HG03521 (cell line): Measurements from ENCODE around the gene DNAH11.
"Not testable (repeated sequence)": the region's sequence is repeated elsewhere in the genome, so short reads cannot be mapped to it uniquely, and the experiment has no call there.

ENCODE experiments used
- ATAC-seq: cut with Tn5 transposase; IDR thresholded peaks from one replicate; pipeline ENCODE4 v1.9.1; 2021; ENCODE audit warnings: mild to moderate bottlenecking, moderate library complexity; ENCODE audit not compliant: unreplicated experiment

The DNAH11 gene

GRCh38 chr7:21771266-21771665 lies 228.4 kb downstream of the DNAH11 start:
- ATAC-seq = no peak

GRCh38 chr7:21771906-21772610 lies 229.2 kb downstream of the DNAH11 start:
- ATAC-seq = no peak

- ATAC-seq = no peak
Observed at GRCh38 chr7:21773326-21773725, 230.5 kb downstream of the DNAH11 start.

- ATAC-seq = no peak
Observed at GRCh38 chr7:21777921-21778320, 235.1 kb downstream of the DNAH11 start.

- no peak for ATAC-seq
Observed at GRCh38 chr7:21778953-21779352, 236.1 kb downstream of the DNAH11 start.

GRCh38 chr7:21782996-21783395 lies 240.2 kb downstream of the DNAH11 start:
- no peak for ATAC-seq

- ATAC-seq = no peak
Observed at GRCh38 chr7:21784989-21785388, 242.2 kb downstream of the DNAH11 start.

- no peak for ATAC-seq
Observed at GRCh38 chr7:21805791-21806190, 263.0 kb downstream of the DNAH11 start.

- no peak for ATAC-seq
Observed at GRCh38 chr7:21806388-21806787, 263.5 kb downstream of the DNAH11 start.

- ATAC-seq = no peak
Observed at GRCh38 chr7:21819048-21819447, 276.2 kb downstream of the DNAH11 start.

GRCh38 chr7:21828841-21829240 lies 286.0 kb downstream of the DNAH11 start:
- ATAC-seq = no peak

GRCh38 chr7:21829731-21830130 lies 286.9 kb downstream of the DNAH11 start:
- no peak for ATAC-seq

- no peak for ATAC-seq
Observed at GRCh38 chr7:21844742-21845141, 301.9 kb downstream of the DNAH11 start.

GRCh38 chr7:21850531-21851285 lies 307.9 kb downstream of the DNAH11 start:
- ATAC-seq = no peak

GRCh38 chr7:21851559-21851967 lies 308.7 kb downstream of the DNAH11 start:
- no peak for ATAC-seq

- ATAC-seq = not testable (repeated sequence)
Observed at GRCh38 chr7:21865631-21866204, 322.9 kb downstream of the DNAH11 start.

- ATAC-seq = no peak
Observed at GRCh38 chr7:21866731-21867130, 323.9 kb downstream of the DNAH11 start.

GRCh38 chr7:21867226-21867625 lies 324.4 kb downstream of the DNAH11 start:
- ATAC-seq = no peak

- no peak for ATAC-seq
Observed at GRCh38 chr7:21867816-21868575, 325.2 kb downstream of the DNAH11 start.

- ATAC-seq = no peak
Observed at GRCh38 chr7:21868576-21868850, 325.7 kb downstream of the DNAH11 start.

GRCh38 chr7:21869785-21870402 lies 327.1 kb downstream of the DNAH11 start:
- no peak for ATAC-seq
